HG03108 (cell line): ENCODE results near the gene GOLGA8B.
"Not testable (repeated sequence)": the region's sequence is repeated elsewhere in the genome, so short reads cannot be mapped to it uniquely, and the experiment has no call there.

Experiments used
- ATAC-seq: cut with Tn5 transposase; IDR thresholded peaks from one replicate; pipeline ENCODE4 v1.9.1; 2021; ENCODE audit warnings: moderate library complexity; ENCODE audit not compliant: unreplicated experiment

GOLGA8B gene

GRCh38 chr15:34564711-34565110 lies 18.7 kb downstream of the GOLGA8B start:
- not testable (repeated sequence) for ATAC-seq

- not testable (repeated sequence) for ATAC-seq
Measured at GRCh38 chr15:34560814-34561213, 22.6 kb downstream of the GOLGA8B start.

- ATAC-seq, result not testable (repeated sequence)
Measured at GRCh38 chr15:34559764-34560163, 23.7 kb downstream of the GOLGA8B start.

GRCh38 chr15:34555162-34555561 lies 28.3 kb downstream of the GOLGA8B start:
- ATAC-seq, result not testable (repeated sequence)

- not testable (repeated sequence) for ATAC-seq
Measured at GRCh38 chr15:34554716-34555115, 28.7 kb downstream of the GOLGA8B start.

- not testable (repeated sequence) for ATAC-seq
Measured at GRCh38 chr15:34554126-34554525, 29.3 kb downstream of the GOLGA8B start.

GRCh38 chr15:34550129-34550528 lies 33.3 kb downstream of the GOLGA8B start:
- ATAC-seq, result not testable (repeated sequence)

- peak; percentile 48 for ATAC-seq
Measured at GRCh38 chr15:34549381-34549809, 34.1 kb downstream of the GOLGA8B start.

- ATAC-seq, result not testable (repeated sequence)
Measured at GRCh38 chr15:34543860-34544649, 39.4 kb downstream of the GOLGA8B start.

GRCh38 chr15:34535857-34536256 lies 47.6 kb downstream of the GOLGA8B start:
- ATAC-seq, result not testable (repeated sequence)
